ENCODE measurements around the gene CDH23. TPM values are rescaled to one million over a fixed set of nuclear protein-coding genes. Genes with fewer than 3 reads are reported as not detected.

CDH23 gene
- polyA plus RNA-seq, 1 donor from 2014 or later = 6.6 TPM

- TF ChIP-seq EP300 (conservative IDR thresholded peaks at IDR 0.05; ENCODE audit: poor library complexity, severe bottlenecking) (no peak), MXI1 (conservative IDR thresholded peaks at IDR 0.05; ENCODE audit: poor library complexity, severe bottlenecking) (no peak), TAF1 (IDR thresholded peaks at IDR 0.05; ENCODE audit: low read depth) (no peak), RAD21 (conservative IDR thresholded peaks at IDR 0.05) (no peak), REST (IDR thresholded peaks at IDR 0.05; ENCODE audit: borderline replicate concordance) (no peak), SMC3 (conservative IDR thresholded peaks at IDR 0.05; ENCODE audit: poor library complexity) (no peak), EZH2 (IDR thresholded peaks at IDR 0.05; ENCODE audit: borderline replicate concordance, insufficient read depth, low read length, poor library complexity, severe bottlenecking) (no peak), POLR2AphosphoS5 (IDR thresholded peaks at IDR 0.05) (no peak)
- TF ChIP-seq, protein P1, sequence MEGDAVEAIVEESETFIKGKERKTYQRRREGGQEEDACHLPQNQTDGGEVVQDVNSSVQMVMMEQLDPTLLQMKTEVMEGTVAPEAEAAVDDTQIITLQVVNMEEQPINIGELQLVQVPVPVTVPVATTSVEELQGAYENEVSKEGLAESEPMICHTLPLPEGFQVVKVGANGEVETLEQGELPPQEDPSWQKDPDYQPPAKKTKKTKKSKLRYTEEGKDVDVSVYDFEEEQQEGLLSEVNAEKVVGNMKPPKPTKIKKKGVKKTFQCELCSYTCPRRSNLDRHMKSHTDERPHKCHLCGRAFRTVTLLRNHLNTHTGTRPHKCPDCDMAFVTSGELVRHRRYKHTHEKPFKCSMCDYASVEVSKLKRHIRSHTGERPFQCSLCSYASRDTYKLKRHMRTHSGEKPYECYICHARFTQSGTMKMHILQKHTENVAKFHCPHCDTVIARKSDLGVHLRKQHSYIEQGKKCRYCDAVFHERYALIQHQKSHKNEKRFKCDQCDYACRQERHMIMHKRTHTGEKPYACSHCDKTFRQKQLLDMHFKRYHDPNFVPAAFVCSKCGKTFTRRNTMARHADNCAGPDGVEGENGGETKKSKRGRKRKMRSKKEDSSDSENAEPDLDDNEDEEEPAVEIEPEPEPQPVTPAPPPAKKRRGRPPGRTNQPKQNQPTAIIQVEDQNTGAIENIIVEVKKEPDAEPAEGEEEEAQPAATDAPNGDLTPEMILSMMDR (IDR thresholded peaks at IDR 0.05; ENCODE audit: poor library complexity, severe bottlenecking) = no peak
- Histone ChIP-seq H4K20me1 (ENCODE audit: insufficient read depth) (no peaks in the 10 kb centered on the region), H3K27me3 (ENCODE audit: insufficient read depth, low read depth, low read length) (no peaks in the 10 kb centered on the region), H3K79me2 (replicated peaks; ENCODE audit: insufficient read depth, low read length) (no peaks in the 10 kb centered on the region), H3K4me3 (ENCODE audit: low read length) (no peak overlapping the region), H3K36me3 (ENCODE audit: insufficient read depth, low read length) (no peaks in the 10 kb centered on the region), H3K4me2 (ENCODE audit: low read length) (no peak overlapping the region), H3K9me3 (ENCODE audit: low read length) (no peaks in the 10 kb centered on the region), H2AFZ (ENCODE audit: low read depth, low read length) (no peak overlapping the region), H3F3A (ENCODE audit: insufficient read depth, low read length, poor library complexity, severe bottlenecking) (no peaks in the 10 kb centered on the region), H3K9me2 (ENCODE audit: insufficient read depth, low read length) (no peaks in the 10 kb centered on the region), H3K9ac (ENCODE audit: low read length) (no peak overlapping the region), H3K27ac (ENCODE audit: low read length) (no peak overlapping the region)
Observed at GRCh38 chr10:71646037-71646436, 249.3 kb downstream of the CDH23 start.

- no peak overlapping the region for H3K4me2 ChIP-seq (ENCODE audit: low read length)
- TF ChIP-seq POLR2AphosphoS5 (IDR thresholded peaks at IDR 0.05) (no peak), SMC3 (conservative IDR thresholded peaks at IDR 0.05; ENCODE audit: poor library complexity) (no peak), MXI1 (conservative IDR thresholded peaks at IDR 0.05; ENCODE audit: poor library complexity, severe bottlenecking) (no peak), TAF1 (IDR thresholded peaks at IDR 0.05; ENCODE audit: low read depth) (no peak), RAD21 (conservative IDR thresholded peaks at IDR 0.05) (no peak), EP300 (conservative IDR thresholded peaks at IDR 0.05; ENCODE audit: poor library complexity, severe bottlenecking) (no peak), REST (IDR thresholded peaks at IDR 0.05; ENCODE audit: borderline replicate concordance) (no peak), EZH2 (IDR thresholded peaks at IDR 0.05; ENCODE audit: borderline replicate concordance, insufficient read depth, low read length, poor library complexity, severe bottlenecking) (no peak)
- TF ChIP-seq, protein P1 (IDR thresholded peaks at IDR 0.05; ENCODE audit: poor library complexity, severe bottlenecking) = no peak
Observed at GRCh38 chr10:71646592-71647292, 250.0 kb downstream of the CDH23 start.

More at GRCh38 chr10:71646592-71647292, 250.0 kb downstream of the CDH23 start:
- Histone ChIP-seq H3F3A (ENCODE audit: insufficient read depth, low read length, poor library complexity, severe bottlenecking) (no peaks in the 10 kb centered on the region), H3K9ac (ENCODE audit: low read length) (no peak overlapping the region), H3K36me3 (ENCODE audit: insufficient read depth, low read length) (no peaks in the 10 kb centered on the region), H3K4me3 (ENCODE audit: low read length) (no peak overlapping the region), H2AFZ (ENCODE audit: low read depth, low read length) (no peak overlapping the region), H3K27me3 (ENCODE audit: insufficient read depth, low read depth, low read length) (no peaks in the 10 kb centered on the region), H4K20me1 (ENCODE audit: insufficient read depth) (no peaks in the 10 kb centered on the region), H3K79me2 (replicated peaks; ENCODE audit: insufficient read depth, low read length) (no peaks in the 10 kb centered on the region), H3K9me3 (ENCODE audit: low read length) (no peaks in the 10 kb centered on the region), H3K27ac (ENCODE audit: low read length) (no peak overlapping the region), H3K9me2 (ENCODE audit: insufficient read depth, low read length) (no peaks in the 10 kb centered on the region)

All from neural cell (in vitro differentiated cells).